Left hindlimb (tissue), 1 donor: Measurements from ENCODE around the gene BCL2L2.
"Not testable (repeated sequence)": the region's sequence is repeated elsewhere in the genome, so short reads cannot be mapped to it uniquely, and the experiment has no call there.

Experiments used
- DNase-seq: peaks from one replicate; pipeline ENCODE4 v3.0.0-alpha.2; 2018

BCL2L2 gene

GRCh38 chr14:23324993-23325392, 18.4 kb downstream of the BCL2L2 start:
- DNase-seq: no peak

GRCh38 chr14:23325746-23326145, 19.1 kb downstream of the BCL2L2 start:
- DNase-seq: not testable (repeated sequence)

GRCh38 chr14:23326491-23327332, 20.1 kb downstream of the BCL2L2 start:
- DNase-seq: no peak

- DNase-seq: peak; percentile 76
Measured at GRCh38 chr14:23327947-23328744, 21.5 kb downstream of the BCL2L2 start.

GRCh38 chr14:23335623-23336022, 29.0 kb downstream of the BCL2L2 start:
- DNase-seq: no peak

- no peak for DNase-seq
Measured at GRCh38 chr14:23339506-23340268, 33.1 kb downstream of the BCL2L2 start.

- no peak for DNase-seq
Measured at GRCh38 chr14:23344481-23344880, 37.8 kb downstream of the BCL2L2 start.

GRCh38 chr14:23345987-23346692, 39.5 kb downstream of the BCL2L2 start:
- no peak for DNase-seq

GRCh38 chr14:23346693-23347405, 40.2 kb downstream of the BCL2L2 start:
- no peak for DNase-seq

- no peak for DNase-seq
Measured at GRCh38 chr14:23347406-23348296, 41.0 kb downstream of the BCL2L2 start.

- no peak for DNase-seq
Measured at GRCh38 chr14:23348297-23348655, 41.6 kb downstream of the BCL2L2 start.

GRCh38 chr14:23349156-23349845, 42.7 kb downstream of the BCL2L2 start:
- DNase-seq: no peak

- peak; percentile 55 for DNase-seq
Measured at GRCh38 chr14:23351681-23352505, 45.3 kb downstream of the BCL2L2 start.

GRCh38 chr14:23352506-23353432, 46.1 kb downstream of the BCL2L2 start, which contains the start of gene SLC22A17:
Gene SLC22A17 (minus strand): TSS chr14:23352887.
- DNase-seq: peak; percentile 92

- no peak for DNase-seq
Measured at GRCh38 chr14:23353433-23353780, 46.8 kb downstream of the BCL2L2 start.

GRCh38 chr14:23354990-23355389, 48.4 kb downstream of the BCL2L2 start:
- no peak for DNase-seq

GRCh38 chr14:23355871-23356435, 49.3 kb downstream of the BCL2L2 start:
- DNase-seq: no peak

GRCh38 chr14:23356662-23357061, 50.0 kb downstream of the BCL2L2 start:
- DNase-seq: no peak
